ENCODE results near the gene EMSY.
"Not testable (repeated sequence)": the region's sequence is repeated elsewhere in the genome, so short reads cannot be mapped to it uniquely, and the experiment has no call there.

Gene EMSY

DNA sequence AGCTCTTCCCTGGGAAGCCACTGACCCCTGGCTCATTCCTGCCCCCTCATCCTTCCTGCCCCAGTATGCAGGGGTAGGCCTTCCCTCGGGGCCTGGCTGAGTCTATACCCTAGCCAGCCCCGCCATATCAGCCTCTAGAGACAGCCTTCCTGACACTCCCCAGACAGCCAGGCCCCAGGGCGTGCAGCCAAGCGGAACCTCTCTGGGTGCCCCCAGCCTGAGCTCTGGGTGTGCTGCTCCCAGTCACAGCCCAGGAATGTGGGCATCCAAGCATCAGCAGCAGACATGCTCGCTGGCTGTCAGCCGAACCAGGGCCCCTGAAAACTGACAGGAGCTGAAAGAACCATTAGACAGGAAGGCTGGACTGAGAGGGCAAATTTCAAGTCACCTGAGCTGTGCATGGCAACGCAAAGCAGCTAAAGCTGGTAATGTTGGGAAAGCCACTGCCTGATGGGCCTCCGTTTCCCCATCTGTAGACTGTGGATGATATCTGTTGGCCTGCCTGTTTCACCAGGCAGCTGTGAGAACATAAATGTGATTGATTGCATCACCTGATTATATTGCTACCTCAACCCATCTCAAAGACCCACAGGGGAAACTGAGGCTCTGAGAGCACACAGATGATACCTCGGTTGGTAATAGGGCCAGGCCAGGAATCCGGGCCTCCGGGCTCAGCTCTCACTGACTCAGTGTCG, 132.6 kb downstream of the EMSY start:
- DNase-seq: no peak

DNA sequence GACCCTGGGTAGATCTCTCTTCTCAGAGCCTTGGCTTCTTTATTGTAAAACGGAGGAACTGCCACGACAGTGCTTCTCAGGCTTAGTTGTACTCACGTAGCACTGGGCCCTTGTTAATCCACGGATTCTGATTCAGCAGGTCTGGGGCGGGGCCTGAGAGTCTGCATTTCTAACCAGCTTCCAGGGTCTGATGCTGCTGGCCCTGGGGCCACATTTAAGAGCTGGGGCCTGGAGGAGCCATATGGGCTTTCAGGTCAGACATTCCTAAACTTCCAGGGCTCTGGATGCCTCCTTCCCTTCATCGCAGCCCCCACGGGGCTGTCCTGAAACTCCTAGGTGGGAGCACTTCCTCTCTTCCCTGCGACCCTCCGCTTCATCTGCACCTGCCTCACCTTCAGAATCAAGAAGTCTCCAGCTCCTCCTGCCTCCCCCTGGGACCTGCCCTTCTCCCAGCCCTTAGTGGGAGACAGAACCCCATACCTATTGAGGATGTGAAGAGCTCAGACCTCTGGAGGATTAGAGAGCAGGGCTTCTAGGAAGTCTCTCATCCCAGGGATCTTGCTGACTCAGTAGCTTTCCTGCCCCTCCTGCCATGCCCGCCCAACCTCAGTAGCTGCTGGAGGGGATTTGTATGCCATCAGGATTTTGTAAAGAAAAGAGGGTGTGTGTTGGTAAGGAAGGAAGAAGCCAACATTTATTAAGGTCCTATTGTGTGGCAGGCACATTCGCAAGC, 133.3 kb downstream of the EMSY start:
- DNase-seq: no peak

DNA sequence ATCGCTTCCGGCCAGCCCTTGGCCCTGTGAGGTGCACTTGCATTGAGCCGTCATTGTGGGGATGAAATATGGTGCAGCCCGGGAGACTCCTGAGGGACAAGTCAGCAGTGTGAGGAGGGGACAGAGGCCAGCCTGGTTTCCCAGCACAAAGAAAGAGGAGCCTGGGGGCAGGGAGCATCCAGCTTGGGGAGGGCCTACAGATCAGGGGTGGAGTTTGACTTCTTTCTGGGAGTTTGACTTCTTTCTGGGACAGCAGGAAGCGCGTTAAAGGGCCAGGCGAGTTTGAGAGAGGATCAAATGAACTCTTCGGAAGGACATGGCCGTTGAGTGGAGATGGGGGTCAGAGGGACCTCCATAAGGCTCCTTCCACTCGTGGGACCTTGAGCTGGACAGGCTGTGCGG, 133.8 kb downstream of the EMSY start:
- no peak for DNase-seq

DNA sequence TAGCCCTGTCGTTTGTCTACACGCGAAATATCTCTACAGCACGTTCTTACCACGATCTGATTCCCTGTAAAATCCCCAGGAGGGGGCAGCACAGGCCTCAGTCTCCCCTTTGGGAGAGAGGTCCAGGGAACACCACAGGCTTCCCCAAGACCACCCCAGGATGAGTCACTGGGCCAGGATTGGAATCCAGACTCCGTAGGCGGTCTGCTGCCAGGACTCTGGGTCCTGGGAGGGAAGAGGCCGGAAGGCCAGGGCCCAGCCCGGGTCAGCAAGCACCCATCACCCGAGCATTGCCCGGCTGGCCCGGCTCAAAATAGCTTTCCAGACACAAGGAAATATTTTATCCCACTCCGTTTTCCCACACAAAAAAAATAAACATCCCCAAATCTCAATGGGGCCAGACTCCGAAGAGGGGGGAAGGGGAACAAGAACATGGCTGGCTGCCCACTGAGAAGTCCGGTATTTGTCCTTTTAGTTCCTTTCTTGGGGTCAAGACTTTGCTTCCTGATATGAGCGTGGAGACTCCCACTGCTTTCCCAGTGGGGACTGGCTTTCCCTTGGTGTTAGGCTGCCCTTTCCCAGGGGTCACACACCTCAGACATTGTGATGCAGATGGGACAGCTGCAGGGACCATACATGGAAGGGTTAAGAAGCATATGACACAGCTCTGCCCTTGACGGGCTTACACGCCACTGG, 134.4 kb downstream of the EMSY start:
- DNase-seq: no peak

DNA sequence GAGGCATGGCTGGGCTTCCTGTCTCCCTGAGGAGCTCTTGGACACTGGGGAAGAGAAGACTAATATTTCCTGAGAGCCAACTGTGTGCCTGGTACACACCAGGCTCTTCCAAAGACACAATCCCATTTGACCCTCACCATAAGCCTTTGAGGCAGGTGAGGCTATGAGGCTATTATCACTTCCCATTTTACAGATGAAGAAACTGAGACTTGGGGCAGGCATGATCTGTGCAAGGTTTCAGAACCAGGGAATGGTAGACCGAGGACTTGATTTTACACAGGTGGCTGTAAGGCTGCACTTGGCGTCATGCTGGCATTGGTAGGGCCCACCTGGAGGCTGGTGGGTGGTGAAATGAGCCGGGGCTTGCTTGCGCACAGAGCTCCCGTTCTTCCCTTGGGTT, 134.9 kb downstream of the EMSY start:
- DNase-seq: no peak

DNA sequence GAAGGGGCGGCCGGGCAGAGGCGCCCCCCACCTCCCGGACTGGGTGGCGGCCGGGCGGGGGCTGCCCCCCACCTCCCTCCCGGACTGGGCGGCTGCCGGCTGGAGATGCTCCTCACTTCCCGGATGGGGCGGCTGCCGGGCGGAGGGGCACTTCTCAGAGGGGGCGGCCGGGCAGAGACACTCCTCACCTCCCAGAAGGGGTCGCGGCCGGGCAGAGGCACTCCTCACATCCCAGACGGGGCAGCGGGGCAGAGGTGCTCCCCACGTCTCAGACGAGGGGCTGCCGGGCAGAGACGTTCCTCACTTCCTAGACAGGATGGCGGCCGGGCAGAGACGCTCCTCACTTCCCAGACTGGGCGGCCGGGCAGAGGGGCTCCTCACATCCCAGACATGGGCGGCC, 137.7 kb downstream of the EMSY start:
- DNase-seq: not testable (repeated sequence)

DNA sequence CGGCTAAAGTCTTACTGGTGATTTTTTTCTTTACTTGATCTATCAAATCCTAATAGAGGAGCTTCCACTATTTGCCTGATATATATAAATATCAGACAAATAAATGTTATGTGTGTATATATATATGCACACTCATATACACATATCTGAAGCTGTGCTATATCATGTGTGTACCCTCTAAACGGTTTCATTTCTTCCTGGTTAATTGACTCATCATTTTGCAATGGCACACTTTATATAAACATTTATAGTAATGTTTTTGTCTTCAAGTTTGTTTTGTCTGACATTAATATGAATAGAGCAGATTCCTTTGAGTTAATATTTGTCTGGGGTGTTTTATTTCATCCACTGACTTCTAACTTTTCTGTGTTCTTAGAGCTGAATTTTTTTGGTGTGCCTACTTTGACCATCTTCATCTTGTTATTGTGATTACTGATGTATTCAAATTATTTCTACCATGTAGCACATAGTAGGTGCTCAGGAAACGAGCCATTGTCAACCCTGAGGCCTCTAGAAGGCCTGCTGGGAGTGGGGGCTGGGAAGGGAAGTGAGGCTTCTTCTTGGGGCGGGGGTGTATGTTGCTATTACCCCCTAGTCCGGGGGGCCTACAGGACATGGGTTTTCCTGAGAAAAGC, 143.1 kb downstream of the EMSY start:
- no peak for DNase-seq

DNA sequence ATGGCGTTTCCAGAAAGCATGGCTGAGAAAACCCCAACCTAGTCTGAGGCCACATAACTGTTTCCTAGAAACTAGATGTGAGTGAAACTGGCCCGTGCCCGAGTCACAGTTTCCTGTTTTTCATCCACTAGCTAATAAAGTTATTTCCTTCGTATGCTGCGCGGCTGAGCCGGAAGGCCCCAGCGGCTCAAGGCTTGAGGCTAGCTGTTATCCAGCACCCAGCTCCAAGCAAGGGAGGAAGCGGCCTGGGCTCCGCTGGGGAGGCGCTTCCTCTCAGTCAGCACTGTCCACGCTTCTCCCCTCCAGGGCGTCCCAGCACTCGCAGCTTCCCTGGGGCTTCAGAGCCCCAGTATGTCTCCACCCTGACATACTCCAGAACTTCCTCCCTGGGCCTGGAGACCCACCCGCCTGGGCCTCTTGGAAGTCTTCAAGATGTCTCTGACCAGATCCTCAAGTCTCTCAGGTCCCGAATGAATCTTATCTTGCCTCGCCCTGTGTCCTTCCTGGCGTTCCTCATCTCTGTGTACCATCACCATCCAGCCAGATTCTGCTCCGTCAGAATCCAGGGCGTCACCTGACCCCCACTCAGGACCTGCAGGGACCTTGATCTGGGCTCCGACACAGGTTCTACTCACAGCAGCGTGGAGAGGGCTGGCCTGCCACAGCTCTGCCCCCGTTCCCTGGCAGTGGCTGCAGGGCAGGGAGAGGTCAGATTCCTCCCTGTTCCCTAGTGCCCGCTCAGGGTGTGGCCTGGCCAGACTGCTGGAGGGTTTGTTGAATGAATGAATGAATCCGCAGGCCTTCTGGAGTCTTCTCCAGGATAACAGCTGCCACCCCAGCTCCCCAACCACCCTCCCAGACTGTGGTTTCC, 143.9 kb downstream of the EMSY start:
- peak; percentile 63 for DNase-seq

DNA sequence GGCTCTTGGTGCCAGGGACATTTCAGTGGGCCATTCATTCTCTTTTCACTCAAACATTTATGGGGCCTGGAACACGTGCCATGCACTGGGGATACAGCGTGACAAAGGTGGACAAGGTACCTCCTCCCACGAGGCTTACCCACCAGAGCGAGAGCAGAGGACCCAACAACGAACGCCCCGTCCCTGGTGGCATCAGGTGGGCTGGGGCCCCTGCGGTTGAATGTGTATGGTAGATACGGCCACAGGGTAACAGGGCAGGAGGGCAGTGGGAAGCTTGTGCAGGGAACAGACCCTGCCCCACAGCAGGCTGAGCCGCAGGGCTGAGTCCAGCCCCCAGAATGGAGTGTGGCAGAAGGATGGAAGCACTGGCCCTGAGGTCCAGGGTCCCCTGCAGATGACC, 144.7 kb downstream of the EMSY start:
- DNase-seq: no peak

DNA sequence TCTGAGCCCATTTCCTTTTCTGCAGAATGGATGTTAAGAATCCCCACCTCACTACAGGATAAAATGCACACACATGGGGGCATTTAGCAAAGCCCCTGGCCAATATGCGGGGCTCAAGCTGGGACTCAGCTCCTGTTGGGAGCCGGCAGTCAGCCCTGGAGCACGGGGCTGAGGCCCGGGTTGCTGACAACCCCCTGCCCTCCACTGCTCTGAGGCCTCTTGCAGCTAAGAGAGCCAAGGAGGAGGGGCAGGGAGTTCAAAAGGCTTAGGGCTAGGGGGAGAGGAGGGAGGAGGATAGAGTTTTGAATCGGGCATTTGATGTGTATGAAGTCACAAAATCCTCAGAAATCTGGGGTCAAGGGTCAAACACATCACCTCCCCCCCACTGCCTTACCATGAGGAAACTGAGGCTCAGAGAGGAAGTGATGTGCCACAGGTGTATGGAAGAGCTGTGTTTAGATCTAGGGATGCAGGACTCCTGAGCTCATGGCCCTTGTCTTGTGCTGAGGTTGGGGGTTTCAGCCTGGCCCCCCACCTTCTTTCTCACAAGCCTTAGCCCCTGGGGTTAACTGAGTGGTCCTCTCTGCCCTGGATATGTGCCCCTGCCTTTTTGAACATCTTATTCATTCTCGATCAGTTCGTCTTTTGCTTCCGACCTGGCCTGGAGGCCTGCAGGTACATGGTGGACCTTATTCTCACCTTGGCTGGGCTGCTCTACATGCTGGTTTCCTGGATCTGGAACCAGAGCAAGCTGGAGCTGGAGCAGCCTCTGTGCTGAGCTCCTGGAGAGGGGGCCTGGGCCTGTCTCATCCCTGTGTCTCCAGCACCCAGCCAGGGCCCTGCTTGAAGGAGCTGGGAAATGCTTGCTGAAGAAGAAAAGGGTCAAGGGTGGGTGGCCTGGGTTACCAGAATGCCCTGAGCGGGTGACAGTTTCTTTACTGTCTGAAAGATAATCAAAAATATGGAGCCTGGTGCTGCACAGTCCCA, 145.4 kb downstream of the EMSY start:
- DNase-seq: no peak

DNA sequence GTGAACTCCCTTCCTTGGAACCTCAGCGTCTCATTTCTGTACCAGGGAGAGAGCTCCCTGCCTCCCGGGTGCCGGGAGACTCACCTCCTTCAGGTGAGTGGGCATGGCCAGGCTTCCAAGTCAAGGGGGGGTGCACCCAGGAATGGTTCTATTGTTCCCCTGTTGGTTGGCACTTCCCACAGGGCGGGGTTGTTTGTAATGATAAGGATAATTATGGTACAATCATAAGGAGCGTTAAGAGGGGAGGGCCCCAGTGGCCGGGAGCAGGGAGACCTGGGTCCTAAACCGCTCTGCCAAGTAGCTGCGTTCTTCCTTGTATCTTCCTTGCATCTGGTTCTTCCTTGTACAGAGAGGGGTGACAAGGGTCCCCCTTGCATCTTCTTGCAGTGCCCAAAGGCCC, 146.6 kb downstream of the EMSY start:
- no peak for DNase-seq

DNA sequence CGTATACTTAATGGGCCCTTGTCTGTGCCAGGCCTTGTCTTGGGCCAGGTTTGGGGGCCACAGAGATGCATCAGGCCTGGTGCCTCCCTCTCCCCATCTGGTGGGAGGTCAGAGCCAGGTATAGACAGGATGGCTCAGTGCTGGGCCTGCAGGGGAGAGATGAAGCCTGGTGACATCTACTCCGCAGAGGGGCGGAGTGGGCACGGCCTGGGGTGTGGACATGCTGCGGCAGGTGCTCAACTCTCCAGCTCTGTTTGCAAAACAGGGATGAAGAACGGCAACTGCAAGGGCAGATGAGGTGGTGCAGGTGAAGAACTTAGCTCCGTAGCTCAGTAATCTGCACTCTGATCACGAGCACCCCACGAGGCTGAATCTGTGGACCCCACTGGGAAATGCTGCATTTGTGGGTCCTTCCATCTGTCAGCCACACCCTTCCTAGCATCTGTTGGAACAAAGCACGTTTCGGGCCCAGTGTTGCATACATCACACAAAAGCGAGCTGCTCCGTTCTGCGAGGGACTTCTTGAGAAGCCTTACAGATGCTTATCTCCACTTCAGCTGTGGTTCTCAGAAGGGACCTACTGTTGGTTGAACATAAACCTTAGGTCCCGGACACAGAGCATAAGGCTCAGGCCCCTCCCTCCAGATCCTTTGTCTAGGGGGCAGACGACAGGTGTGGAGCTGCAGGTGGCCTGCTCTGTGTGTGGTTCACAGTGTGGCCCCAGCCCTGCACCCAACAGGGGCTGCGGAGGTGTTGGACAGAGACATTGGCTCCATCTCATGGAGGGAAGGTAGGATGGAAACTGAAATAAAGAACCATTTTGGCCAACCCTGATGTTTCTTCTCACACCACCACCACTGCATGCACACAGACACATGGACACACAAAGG, 147.5 kb downstream of the EMSY start:
- no peak for DNase-seq

DNA sequence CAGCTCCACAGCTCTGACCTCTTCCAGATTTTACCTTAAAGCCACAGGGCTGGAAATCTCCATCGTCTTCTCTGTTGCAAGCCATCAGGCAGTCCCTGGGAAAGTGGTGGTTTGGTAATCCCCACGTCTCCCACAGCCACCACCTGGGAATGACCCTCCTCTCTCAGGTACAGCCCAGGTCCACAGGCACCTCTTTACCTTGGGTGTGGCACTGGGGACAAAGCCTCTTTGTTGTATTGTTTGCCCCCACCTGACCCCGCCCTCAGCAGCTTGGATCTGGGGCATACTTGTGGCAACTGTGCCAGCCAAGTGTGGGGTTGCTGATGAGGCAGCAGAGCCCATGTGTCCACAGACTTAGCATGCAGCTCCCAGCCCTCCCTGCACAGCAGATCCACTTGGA, 148.1 kb downstream of the EMSY start:
- DNase-seq: no peak

DNA sequence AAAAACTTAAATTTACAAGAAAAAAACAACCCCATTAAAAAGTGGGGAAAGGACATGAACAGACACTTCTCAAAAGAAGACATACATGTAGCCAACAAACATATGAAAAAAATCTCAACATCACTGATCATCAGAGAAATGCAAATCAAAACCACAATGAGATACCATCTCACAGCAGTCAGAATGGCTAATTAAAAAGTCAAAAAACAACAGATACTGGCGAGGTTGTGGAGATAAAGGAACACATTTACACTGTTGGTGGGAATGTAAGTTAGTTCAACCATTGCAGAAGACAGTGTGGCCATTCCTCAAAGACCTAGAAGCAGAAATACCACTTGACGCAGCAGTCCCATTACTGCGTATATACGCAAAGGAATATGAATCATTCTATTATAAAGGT, 150.3 kb downstream of the EMSY start:
- not testable (repeated sequence) for DNase-seq

DNA sequence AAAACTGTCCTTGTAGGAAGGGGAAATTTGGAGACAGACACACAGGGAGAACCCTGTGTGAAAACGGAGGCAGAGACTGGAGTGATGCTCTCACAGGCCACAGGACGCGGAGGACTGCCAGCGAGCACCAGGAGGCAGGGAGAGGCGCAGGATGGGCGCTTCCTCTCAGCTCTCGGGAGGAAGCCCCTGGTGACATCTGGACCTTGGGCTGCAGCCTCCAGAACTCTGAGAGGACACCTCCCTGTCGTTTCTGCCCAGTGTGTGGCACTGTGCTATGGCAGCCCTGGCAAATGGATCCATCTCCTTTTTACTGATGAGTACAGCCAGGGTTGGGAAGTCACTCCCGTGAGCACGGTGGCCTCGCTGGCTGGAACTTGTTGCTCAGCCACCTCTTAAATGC, 151.8 kb downstream of the EMSY start:
- DNase-seq: no peak

DNA sequence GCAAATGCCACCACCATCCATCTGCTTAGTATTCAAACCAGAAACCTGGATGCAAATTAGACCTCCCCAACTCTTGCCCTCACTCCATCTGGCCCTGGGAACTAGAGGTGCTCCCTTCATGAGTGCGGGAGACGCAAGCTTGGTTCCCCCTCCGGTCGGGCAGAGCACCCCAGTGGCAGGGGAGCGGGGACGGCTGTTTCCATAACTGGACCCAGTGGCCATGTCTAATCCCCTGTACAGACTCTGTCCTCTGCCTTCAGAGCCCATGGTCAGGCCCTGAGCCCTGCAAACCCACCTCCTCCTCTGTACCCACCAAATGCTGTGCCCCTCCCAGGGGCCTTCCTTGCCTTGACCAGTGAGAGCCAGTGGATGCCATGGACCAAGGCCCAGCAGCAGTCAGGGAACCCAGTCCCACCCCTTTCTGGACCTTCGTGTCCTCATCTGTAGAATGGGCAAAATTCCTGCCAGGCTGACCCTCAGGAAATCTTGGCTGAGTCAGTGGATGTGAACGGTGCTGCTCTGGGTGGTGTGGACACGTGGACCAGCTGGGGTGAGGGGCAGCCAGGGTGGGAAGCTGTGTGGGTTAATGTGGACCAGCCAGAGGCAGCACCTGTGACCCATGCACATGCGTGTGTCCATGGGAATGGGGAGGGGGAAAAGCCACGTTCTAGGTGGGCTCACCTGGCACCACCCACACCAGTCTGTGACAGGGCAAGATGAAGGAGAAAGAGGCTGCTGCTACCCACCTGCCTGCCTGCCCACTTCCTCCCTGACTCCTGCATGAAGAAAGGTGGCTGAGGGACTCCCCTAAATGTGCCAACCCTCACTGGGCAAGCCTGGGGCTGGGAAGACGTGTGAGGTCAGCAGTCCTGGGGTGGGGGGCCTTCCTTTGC, 153.0 kb downstream of the EMSY start:
- DNase-seq: no peak

DNA sequence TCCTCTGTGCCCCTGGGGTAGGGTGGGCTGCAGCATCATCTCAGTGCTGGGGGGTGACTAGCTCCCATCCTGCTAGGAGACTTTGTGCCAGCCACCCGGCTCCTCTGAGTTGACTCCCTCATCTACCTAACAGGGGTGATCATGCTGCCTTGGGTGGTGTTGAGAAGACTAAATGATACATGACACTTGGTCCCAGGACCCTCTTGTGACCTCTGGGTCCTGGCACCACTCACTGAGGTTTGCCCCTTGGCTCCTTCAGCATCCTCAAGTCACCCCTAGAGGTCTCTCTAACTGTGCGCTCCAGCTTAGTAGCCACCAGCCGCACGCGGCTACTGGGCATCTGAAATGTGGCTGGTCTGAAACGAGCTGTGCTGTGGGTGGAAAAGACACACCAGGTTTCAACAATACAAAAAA, 153.6 kb downstream of the EMSY start:
- peak; percentile 83 for DNase-seq

DNA sequence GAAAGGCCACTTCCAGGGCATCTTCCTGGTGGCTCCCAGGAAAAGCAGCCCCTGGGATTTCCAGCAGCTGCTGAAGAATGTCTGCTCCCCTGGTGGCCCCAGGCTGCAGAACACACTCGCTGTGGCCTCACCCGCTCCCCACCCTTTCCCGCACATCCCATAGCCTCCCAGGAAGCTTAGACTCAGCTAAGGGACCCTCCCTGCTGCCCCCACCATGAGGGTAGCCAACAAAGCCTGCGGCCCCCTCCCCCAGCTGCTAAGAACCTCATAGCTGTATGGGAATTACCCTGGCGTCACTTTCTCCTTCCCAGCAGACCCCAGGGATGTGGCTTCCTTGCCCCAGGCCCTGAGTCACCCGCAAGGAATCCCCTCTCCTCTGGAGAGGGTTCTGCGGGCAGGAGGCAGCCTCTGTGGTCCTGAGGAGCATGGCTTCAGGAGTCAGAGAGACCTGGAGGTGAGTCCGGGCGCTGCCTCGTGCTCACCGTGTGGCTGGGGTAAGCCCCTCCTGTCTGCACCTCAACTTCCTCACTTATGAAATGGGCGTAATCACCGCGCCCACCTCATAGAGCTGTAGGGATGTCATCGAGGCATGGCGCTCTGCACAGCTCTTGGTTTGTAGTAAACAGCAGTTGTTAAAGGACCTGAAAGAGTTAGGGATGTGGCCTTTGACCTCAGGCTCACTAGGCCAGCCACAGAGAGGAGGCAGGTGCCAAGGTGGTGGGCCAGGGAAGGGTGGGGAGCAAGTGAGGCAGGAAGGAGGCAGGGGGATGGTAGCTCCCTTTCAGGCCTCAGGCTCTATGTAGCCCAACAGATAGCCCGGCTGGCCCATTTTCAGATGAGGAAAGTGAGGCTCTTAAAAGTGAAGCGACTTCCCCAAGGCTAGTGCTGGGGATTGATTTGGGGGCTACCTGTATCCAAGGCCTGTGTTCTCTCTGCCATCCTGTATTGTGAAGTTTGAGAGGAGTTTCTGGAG, 154.5 kb downstream of the EMSY start:
- DNase-seq: no peak

Measured in hematopoietic multipotent progenitor cell treated with erythropoietin and hydrocortisone succinate and interleukin-3 and kit ligand, for 6 days (in vitro differentiated cells).